GM19238 (cell line): ENCODE results near the gene GRAMD2B.
A peak's percentile ranks its signal among the peaks of the same experiment; 100 is the strongest.

Experiments used
- DNase-seq: peaks from one replicate; pipeline ENCODE4 v3.0.0; 2011; ENCODE audit warnings: low spot score; ENCODE audit not compliant: insufficient read length

The GRAMD2B gene

GRCh38 chr5:126477294-126478117, 54.3 kb downstream of the GRAMD2B start:
- DNase-seq, result no peak

- DNase-seq, result no peak
These were observed 56.6 kb downstream of the GRAMD2B start for GRCh38 chr5:126479810-126480209.

GRCh38 chr5:126480824-126481223, 57.6 kb downstream of the GRAMD2B start:
- no peak for DNase-seq

GRCh38 chr5:126481243-126481642, 58.0 kb downstream of the GRAMD2B start:
- no peak for DNase-seq

- DNase-seq, result no peak
These were observed 59.4 kb downstream of the GRAMD2B start for GRCh38 chr5:126482591-126482990.

- no peak for DNase-seq
These were observed 59.9 kb downstream of the GRAMD2B start for GRCh38 chr5:126483156-126483555.

GRCh38 chr5:126484253-126484652, 61.0 kb downstream of the GRAMD2B start:
- no peak for DNase-seq

- DNase-seq, result no peak
These were observed 63.1 kb downstream of the GRAMD2B start for GRCh38 chr5:126486332-126486731.

GRCh38 chr5:126487596-126487995, 64.4 kb downstream of the GRAMD2B start:
- no peak for DNase-seq

- DNase-seq, result no peak
These were observed 65.3 kb downstream of the GRAMD2B start for GRCh38 chr5:126488443-126489065.

- DNase-seq, result no peak
These were observed 67.1 kb downstream of the GRAMD2B start for GRCh38 chr5:126490167-126490940.

GRCh38 chr5:126492939-126493338, 69.7 kb downstream of the GRAMD2B start:
- no peak for DNase-seq

GRCh38 chr5:126494393-126494792, 71.2 kb downstream of the GRAMD2B start:
- no peak for DNase-seq

GRCh38 chr5:126497506-126497905, 74.3 kb downstream of the GRAMD2B start:
- no peak for DNase-seq

- DNase-seq, result no peak
These were observed 76.1 kb downstream of the GRAMD2B start for GRCh38 chr5:126499278-126499677.

- peak; percentile 13 for DNase-seq
These were observed 76.7 kb downstream of the GRAMD2B start for GRCh38 chr5:126499853-126500342.

- DNase-seq, result no peak
These were observed 78.2 kb downstream of the GRAMD2B start for GRCh38 chr5:126501448-126501847.

- DNase-seq, result no peak
These were observed 80.4 kb downstream of the GRAMD2B start for GRCh38 chr5:126503602-126504104.

- DNase-seq, result no peak
These were observed 82.9 kb downstream of the GRAMD2B start for GRCh38 chr5:126506079-126506478.

GRCh38 chr5:126508251-126508961, 85.2 kb downstream of the GRAMD2B start:
- no peak for DNase-seq

- no peak for DNase-seq
These were observed 85.7 kb downstream of the GRAMD2B start for GRCh38 chr5:126508962-126509279.
